ENCODE measurements around the gene TNP2. TPM values are rescaled to one million over a fixed set of nuclear protein-coding genes. Genes with fewer than 3 reads are reported as not detected.
"Not testable (repeated sequence)": the region's sequence is repeated elsewhere in the genome, so short reads cannot be mapped to it uniquely, and the experiment has no call there.

The TNP2 gene
- total and polyA plus RNA-seq, 2 experiments from 2014 or later, result not detected

DNA sequence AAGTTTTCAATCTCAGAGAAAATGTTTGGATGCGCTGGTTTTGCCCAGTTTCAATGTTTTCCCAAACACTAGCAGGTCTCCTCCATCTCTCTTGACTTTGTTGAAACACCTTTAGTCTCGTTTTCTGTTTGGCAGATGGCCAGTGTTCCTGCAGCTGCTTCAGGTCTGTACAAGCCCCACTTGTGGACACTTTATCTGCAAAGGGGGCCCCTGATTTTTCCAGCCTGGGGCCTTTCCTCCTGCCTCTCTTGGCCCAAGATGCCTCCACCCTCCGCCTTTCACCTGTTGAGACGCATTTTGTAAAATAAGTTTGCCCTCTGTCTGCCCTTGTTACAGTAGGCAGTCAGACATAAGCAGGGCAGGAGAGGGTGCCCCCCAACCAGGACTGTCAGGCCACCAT is 33.9 kb upstream of the TNP2 start:
- peak overlapping the region; percentile 45 for H3K27ac ChIP-seq
- H3K4me3 ChIP-seq, result no peak overlapping the region
- no peaks in the 10 kb centered on the region for H3K9me3 ChIP-seq (ENCODE audit: low read depth)
- TF ChIP-seq, protein P1, sequence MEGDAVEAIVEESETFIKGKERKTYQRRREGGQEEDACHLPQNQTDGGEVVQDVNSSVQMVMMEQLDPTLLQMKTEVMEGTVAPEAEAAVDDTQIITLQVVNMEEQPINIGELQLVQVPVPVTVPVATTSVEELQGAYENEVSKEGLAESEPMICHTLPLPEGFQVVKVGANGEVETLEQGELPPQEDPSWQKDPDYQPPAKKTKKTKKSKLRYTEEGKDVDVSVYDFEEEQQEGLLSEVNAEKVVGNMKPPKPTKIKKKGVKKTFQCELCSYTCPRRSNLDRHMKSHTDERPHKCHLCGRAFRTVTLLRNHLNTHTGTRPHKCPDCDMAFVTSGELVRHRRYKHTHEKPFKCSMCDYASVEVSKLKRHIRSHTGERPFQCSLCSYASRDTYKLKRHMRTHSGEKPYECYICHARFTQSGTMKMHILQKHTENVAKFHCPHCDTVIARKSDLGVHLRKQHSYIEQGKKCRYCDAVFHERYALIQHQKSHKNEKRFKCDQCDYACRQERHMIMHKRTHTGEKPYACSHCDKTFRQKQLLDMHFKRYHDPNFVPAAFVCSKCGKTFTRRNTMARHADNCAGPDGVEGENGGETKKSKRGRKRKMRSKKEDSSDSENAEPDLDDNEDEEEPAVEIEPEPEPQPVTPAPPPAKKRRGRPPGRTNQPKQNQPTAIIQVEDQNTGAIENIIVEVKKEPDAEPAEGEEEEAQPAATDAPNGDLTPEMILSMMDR (IDR thresholded peaks at IDR 0.05; ENCODE audit: low read depth, low read length), result no peak
- DNase-seq (ENCODE audit: low read depth in 1 of 2, low spot score in 1 of 2), result peak in 1 of 2 donors; percentile 27
- no peaks in the 10 kb centered on the region for H3K27me3 ChIP-seq
- H3K36me3 ChIP-seq, result no peaks in the 10 kb centered on the region
- peaks cover 8% of the 10 kb centered on the region for H3K4me1 ChIP-seq (ENCODE audit: low read depth)

DNA sequence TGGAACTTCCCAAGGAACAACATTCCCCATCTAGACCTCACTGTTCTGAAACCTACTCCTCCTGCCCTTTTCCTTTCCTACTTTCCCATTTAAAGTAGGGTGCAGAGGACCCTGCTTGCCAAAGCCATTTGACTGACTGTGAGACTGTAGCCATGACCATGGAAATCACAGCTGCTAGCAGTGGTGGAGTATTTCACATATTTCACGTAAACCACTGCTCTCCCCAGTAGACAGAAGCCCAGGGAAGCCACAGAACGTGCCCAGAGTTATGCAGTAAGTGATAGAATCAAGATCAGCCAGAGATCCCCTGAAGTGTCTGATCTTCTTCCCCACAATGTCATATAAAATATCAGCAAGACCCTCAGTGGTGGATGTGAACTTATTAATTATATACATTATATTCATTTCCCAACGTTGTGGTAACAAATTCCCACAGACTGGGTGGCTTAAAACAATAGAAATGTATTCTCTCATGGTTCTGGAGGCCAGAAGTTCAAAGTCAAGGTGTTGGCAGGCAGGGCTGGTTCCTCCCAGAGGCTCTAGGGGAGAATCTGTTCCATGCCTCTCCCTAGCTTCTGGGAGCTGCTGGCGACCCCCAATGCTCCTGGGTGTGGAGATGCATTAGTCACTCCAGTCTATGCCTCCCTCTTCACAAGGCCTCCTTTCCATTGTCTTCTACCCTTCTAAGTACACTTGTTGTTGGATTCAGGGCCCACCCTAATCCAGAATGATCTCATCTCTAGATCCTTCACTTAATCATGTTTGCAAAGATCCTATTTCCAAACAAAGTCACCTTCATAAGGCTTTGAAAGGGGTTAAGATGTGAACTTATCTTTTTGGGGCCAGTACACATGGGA is 32.7 kb upstream of the TNP2 start:
- TF ChIP-seq, protein P1 (IDR thresholded peaks at IDR 0.05; ENCODE audit: low read depth, low read length), result no peak
- H3K36me3 ChIP-seq, result no peaks in the 10 kb centered on the region
- DNase-seq (ENCODE audit: low read depth in 1 of 2, low spot score in 1 of 2), result no peak

DNA sequence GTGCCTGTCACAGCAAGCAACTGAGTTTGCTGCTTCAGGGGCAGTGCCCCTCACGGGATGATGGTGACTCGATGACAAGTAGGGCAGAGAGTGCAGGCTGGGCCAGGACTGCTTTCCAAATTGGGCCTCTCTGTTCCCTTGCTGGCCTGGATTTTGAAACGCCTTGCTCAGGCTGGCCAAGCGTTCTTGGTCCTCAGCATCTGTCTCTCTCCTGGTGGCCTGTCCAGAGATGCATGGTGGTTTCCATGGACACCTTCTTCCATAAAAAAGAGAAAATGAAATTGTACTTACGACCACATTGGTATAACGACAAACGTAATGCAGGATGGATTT is 31.4 kb upstream of the TNP2 start:
- no peak for DNase-seq (ENCODE audit: low read depth in 1 of 2, low spot score in 1 of 2)
- TF ChIP-seq, protein P1 (IDR thresholded peaks at IDR 0.05; ENCODE audit: low read depth, low read length), result no peak
- Histone ChIP-seq H3K4me1 (ENCODE audit: low read depth) (peaks cover 28% of the 10 kb centered on the region), H3K27me3 (no peaks in the 10 kb centered on the region), H3K27ac (no peak overlapping the region), H3K9me3 (ENCODE audit: low read depth) (no peaks in the 10 kb centered on the region), H3K36me3 (no peaks in the 10 kb centered on the region), H3K4me3 (no peak overlapping the region)

More for the DNA sequence above, 32.7 kb upstream of the TNP2 start:
- no peaks in the 10 kb centered on the region for H3K9me3 ChIP-seq (ENCODE audit: low read depth)
- H3K27ac ChIP-seq, result no peak overlapping the region
- H3K4me1 ChIP-seq (ENCODE audit: low read depth), result peaks cover 18% of the 10 kb centered on the region
- H3K27me3 ChIP-seq, result no peaks in the 10 kb centered on the region
- H3K4me3 ChIP-seq, result no peak overlapping the region

DNA sequence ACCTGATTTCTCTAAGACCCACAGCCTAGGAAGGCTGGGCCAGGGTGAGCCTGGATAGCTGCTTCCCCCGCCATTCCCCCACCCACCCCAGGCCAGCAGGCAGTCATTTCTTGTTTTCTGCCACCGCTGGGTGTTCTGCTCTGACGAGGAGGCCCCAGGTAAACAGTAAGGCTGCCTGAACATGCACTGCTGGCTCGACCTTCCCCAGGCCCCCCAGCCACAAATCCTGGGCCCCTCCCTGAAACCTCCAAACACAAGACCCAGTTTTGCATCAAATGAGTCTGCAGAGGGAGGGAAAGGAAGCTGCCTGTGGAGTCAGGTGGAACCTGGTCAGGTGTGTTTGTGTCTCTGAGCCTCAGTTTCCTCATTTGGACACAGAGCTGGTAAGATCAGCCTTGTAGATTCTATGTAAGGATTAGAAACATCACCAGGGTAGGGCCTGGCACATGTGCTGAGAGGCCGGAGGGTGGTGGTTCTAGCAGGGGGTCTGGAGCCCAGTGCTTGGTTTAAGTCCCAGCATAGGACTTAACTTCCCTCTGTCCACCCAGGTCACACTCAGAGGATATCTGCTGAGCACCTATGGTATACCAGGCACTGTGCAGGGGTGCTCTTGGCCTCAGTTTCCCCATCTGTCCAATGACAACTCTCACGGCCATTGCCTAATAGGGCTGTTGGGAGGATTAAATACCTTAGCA is 30.9 kb upstream of the TNP2 start:
- no peak overlapping the region for H3K4me3 ChIP-seq
- no peaks in the 10 kb centered on the region for H3K36me3 ChIP-seq
- TF ChIP-seq, protein P1 (IDR thresholded peaks at IDR 0.05; ENCODE audit: low read depth, low read length), result no peak
- no peaks in the 10 kb centered on the region for H3K9me3 ChIP-seq (ENCODE audit: low read depth)
- no peak overlapping the region for H3K27ac ChIP-seq
- H3K27me3 ChIP-seq, result no peaks in the 10 kb centered on the region
- peaks cover 28% of the 10 kb centered on the region for H3K4me1 ChIP-seq (ENCODE audit: low read depth)
- DNase-seq (ENCODE audit: low read depth in 1 of 2, low spot score in 1 of 2), result no peak

DNA sequence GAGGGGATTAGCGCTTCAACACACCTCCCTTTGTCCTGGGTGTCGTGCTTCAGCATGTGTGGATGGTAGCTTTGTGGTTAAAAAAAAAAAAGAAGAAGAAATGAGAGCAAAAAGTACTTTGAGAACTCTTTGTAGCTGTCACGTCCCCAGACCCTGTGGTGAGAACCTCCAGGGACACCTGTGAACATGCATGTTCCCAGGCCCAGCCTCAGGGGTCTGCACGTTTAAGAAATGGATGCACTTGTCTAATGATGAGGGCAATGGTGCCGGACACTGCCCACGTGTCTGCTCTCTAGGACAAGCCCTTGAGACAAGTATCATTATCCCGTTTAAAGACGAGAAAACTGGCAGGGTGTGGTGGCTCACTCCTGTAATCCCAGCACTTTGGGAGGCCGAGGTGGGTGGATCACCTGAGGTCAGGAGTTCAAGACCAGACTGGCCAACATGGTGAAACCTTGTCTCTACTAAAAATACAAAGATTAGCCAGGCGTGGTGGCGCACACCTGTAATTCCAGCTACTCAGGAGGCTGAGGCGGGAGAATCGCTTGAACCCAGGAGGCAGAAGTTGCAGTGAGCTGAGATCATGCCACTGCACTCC is 29.9 kb upstream of the TNP2 start:
- not testable (repeated sequence) for H3K36me3 ChIP-seq; DNase-seq (ENCODE audit: low read depth in 1 of 2, low spot score in 1 of 2); H3K27me3 ChIP-seq

More for the DNA sequence above, 29.9 kb upstream of the TNP2 start:
- H3K9me3 ChIP-seq (ENCODE audit: low read depth); H3K4me3 ChIP-seq; H3K27ac ChIP-seq: not testable (repeated sequence)
- peaks cover 28% of the 10 kb centered on the region for H3K4me1 ChIP-seq (ENCODE audit: low read depth)

All from cardiac muscle cell (in vitro differentiated cells and primary cell).